Body of pancreas (tissue), 4 donors: ENCODE measurements around the gene SEPHS1.

Experiments used
- CTCF ChIP-seq, 7 experiments: fragments of 450-650 bp in 4 of 7; fragments of 200-600 bp in 3 of 7; sonication (generic) in 3 of 7; IDR thresholded peaks; one replicate each; pipeline ENCODE4 v1.5.1; 2016 to 2019; ENCODE audit warnings: antibody characterized with exemption in 7 of 7
- POLR2A ChIP-seq, 3 donors: fragments of 450-650 bp; IDR thresholded peaks; one replicate each; pipeline ENCODE4 v1.6.1; 2016; ENCODE audit warnings: antibody characterized with exemption in 3 of 3, mild to moderate bottlenecking in 2 of 3

DNA sequence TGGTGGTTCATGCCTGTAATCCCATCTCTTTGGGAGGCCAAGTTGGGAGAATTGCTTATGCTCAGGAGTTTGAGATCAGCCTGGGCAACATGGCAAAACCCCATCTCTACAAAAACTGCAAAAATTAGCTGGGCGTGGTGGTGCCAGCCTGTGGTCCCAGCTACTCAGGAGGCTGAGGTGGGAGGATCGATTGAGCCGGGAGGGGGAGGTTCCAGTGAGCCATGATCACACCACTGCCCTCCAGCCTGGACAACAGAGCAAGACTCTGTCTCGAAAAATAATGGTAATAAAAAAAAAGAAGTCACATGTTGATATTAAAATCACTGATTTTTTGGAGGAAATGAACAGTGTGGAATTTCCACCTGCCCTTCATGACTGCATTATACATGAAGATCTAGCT lies 64.0 kb downstream of the SEPHS1 start:
- TF ChIP-seq CTCF (IDR thresholded peaks at IDR 0.05) (no peak), POLR2A (IDR thresholded peaks at IDR 0.05) (no peak)
